GM18520 (cell line): ENCODE data around the gene UBB.

Experiments
- ATAC-seq: cut with Tn5 transposase; IDR thresholded peaks from one replicate; pipeline ENCODE4 v1.9.1; 2021; ENCODE audit not compliant: unreplicated experiment

The UBB gene

DNA sequence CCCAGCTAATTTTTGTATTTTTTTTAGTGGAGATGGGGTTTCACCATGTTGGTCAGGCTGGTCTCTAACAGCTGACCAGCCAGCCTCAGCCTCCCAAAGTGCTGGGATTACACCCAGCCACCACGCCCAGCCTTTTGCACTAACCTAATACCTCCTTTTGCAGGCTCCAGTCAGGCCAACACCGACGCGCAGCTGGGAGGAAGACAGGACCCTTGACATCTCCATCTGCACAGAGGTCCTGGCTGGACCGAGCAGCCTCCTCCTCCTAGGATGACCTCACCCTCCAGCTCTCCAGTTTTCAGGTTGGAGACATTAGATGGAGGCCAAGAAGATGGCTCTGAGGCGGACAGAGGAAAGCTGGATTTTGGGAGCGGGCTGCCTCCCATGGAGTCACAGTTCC is 36.5 kb downstream of the UBB start:
- no peak for ATAC-seq

DNA sequence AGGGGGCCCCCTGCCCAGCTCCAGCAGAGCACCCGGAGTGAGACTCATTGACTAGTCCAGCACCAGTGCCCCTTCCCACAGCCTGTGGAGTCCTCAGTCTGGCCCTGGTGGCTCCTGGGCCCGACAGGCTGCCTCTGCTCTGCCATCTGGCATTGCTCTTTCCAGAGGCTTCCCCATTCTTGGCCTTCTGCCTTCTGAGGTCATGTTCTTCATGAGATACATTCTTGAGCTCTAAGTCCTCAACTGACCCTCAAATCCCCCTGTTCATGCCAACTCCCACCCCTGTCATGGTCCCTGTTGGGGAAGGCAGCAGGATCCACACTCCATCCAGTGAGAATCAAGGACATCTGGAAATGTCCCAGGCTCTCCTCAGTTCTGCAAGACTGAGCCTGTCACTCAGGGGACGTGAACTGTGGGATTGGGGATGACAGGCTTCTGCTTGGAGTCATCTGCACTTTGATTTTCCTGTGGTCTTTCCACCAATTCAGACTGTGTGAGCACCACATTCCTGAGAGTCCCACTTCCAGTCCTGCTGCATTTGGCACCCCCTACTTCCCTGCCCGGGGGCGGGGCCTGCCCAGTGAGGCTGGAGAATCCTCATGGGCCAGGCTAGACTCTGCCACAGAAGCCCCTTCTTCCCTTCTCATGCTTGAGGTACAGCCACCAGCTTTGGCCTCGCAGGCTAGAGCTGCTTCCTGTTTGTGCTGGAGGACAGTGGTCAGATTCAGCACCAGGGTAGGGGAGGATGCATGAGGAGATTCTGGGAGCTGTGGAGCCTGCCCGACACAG is 37.2 kb downstream of the UBB start:
- no peak for ATAC-seq

DNA sequence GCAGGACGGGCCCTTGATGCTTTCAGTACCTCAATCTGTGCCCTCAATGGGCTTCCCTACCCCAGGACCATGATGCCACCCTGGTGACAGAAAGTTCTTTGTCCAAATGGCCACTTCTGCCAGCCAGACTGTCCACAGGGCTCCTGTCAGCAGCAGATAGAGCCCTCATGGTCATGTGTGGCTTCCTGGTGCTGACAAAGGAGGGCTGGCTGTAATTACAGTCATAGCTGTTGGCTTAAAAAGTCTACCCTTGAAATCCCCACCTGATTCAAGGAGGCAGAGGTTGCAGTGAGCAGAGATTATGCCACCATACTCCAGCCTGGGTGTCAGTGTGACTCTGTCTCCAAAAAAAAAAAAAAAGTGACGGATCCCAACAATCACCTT is 37.8 kb downstream of the UBB start:
- ATAC-seq = no peak

DNA sequence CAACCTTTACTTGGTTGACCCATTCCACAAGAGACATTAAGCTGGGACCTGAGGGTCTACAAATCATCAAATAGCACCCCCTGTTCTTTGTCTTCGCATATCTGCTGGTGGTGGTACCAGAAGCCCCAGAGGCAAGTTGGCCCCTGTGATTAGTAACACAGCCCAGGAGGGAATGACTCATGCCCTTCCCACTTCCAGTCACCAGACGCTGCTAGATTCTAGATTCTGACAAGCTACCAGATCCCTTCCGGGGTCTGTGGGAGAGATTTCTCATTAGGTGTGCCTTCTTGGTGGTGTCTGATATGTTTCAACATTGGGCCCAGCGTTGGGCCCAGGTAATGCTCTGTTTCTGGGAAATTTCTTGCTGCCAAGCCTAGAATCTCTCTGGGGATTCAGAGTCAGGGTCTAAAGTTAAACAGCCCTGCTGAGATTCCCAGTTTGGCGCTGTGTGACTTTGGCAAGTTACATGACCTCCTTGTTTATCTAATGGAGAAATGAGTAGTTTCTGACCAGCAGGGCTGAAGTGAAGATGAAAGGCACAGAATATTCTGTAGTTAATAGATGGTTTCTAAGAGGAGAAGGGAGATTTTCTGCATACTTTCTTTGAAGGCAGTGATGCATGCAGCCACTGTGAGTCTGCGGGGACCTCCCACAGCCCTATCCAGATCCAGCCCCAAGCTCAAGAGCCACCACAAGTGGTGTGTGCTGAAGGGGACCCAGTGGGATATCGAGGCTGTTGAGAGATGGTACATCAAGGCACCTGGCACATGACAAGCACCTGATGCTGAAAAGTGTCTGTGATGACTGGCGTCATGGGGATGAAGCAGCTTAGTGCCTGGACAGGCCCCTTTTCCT is 38.4 kb downstream of the UBB start:
- no peak for ATAC-seq

DNA sequence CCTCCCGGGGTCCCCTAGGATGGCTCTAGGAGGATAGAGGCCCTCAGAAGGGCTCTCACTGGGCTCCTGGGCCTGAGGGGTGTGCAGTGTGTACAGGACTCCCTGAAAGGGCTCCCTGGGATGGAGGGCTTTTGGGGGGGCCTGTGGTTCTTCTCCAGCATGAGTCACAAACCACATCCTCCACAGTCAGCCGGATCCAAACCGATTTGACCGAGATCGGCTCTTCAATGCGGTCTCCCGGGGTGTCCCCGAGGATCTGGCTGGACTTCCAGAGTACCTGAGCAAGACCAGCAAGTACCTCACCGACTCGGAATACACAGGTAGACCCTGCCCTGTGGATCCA is 39.0 kb downstream of the UBB start:
- no peak for ATAC-seq

DNA sequence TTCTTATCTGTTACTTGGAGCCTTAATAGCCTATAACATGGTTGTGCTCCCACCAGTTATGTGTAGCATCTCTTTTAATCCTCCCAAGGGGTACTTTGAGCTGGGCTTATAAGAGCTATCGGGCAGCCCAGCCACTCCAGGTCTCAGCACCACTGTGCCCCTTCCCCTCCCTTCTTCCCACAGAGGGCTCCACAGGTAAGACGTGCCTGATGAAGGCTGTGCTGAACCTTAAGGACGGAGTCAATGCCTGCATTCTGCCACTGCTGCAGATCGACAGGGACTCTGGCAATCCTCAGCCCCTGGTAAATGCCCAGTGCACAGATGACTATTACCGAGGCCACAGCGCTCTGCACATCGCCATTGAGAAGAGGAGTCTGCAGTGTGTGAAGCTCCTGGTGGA is 41.5 kb downstream of the UBB start:
- ATAC-seq = no peak

- ATAC-seq = no peak
These were observed 42.5 kb downstream of the UBB start for GRCh38 chr17:16423226-16423872.

DNA sequence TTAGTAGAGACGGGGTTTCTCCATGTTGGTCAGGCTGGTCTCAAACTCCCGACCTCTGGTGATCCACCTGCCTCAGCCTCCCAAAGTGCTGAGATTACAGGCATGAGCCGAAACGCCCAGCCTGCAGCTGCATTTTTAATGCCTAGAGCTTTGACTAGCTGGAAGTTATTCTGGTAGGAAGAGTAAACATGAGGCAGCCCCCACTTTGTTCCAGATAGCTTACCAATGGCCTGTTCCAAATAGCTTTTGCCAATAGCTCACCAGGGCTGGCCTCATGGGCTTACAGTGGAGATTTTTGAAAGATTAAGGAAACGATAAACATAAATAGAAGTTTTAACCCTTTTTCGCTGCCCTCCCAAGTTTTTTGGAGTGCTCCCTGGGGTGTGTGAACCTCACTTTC is 44.3 kb downstream of the UBB start:
- ATAC-seq = no peak

GRCh38 chr17:16425698-16426659 is 45.1 kb downstream of the UBB start:
- no peak for ATAC-seq

- no peak for ATAC-seq
These were observed 46.1 kb downstream of the UBB start for GRCh38 chr17:16427020-16427419.

GRCh38 chr17:16428098-16428882 is 47.4 kb downstream of the UBB start:
- no peak for ATAC-seq

- ATAC-seq = no peak
These were observed 48.2 kb downstream of the UBB start for GRCh38 chr17:16429083-16429482.

GRCh38 chr17:16430650-16431049 is 49.8 kb downstream of the UBB start:
- no peak for ATAC-seq

GRCh38 chr17:16432017-16432416 is 51.1 kb downstream of the UBB start:
- ATAC-seq = no peak
